ENCODE measurements around the gene FSTL4.

DNA sequence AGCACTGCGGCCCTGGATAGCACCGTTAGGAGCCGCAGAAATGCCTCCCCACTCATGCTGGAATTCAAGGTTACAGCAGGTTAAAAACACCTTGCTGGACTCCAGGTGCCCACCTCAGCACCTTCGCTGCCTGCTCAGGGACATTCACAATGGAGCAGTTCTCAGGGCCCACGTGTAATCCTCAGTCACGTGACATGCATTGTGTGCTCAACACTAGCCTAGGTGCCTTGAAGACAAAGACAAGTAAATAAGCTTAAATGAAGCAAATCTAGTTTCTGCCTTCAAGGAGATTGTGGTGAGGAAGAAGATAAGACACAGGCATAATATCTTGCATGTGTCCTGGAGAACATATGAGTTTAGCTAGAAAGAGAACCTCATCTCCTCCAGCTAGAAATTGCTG, 82.1 kb downstream of the FSTL4 start:
- TF ChIP-seq, protein P1, sequence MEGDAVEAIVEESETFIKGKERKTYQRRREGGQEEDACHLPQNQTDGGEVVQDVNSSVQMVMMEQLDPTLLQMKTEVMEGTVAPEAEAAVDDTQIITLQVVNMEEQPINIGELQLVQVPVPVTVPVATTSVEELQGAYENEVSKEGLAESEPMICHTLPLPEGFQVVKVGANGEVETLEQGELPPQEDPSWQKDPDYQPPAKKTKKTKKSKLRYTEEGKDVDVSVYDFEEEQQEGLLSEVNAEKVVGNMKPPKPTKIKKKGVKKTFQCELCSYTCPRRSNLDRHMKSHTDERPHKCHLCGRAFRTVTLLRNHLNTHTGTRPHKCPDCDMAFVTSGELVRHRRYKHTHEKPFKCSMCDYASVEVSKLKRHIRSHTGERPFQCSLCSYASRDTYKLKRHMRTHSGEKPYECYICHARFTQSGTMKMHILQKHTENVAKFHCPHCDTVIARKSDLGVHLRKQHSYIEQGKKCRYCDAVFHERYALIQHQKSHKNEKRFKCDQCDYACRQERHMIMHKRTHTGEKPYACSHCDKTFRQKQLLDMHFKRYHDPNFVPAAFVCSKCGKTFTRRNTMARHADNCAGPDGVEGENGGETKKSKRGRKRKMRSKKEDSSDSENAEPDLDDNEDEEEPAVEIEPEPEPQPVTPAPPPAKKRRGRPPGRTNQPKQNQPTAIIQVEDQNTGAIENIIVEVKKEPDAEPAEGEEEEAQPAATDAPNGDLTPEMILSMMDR (IDR thresholded peaks at IDR 0.05), result no peak
- TF ChIP-seq POLR2AphosphoS5 (IDR thresholded peaks at IDR 0.05) (no peak), POLR2A (IDR thresholded peaks at IDR 0.05; ENCODE audit: low read depth) (no peak), EP300 (IDR thresholded peaks at IDR 0.05) (no peak)
